LNCaP clone FGC (cell line): Measurements from ENCODE around the gene ZNF462.
A peak's percentile ranks its signal among the peaks of the same experiment; 100 is the strongest.
"Not testable (repeated sequence)": the region's sequence is repeated elsewhere in the genome, so short reads cannot be mapped to it uniquely, and the experiment has no call there.

ENCODE experiments used
- DNase-seq: peaks from one replicate; pipeline ENCODE4 v3.0.0-alpha.2; 2011; ENCODE audit warnings: low read depth
- H3K4me3 ChIP-seq: 2 replicates; pipeline ENCODE4 v1.5.1; 2011; ENCODE audit warnings: mild to moderate bottlenecking, low read depth, low read length, control low read depth
- CTCF ChIP-seq: IDR thresholded peaks from 2 replicates; pipeline ENCODE4 v1.5.1; 2012; ENCODE audit warnings: mild to moderate bottlenecking; ENCODE audit not compliant: control insufficient read depth, insufficient read depth; ENCODE audit errors: extremely low read depth

ZNF462 gene

DNA sequence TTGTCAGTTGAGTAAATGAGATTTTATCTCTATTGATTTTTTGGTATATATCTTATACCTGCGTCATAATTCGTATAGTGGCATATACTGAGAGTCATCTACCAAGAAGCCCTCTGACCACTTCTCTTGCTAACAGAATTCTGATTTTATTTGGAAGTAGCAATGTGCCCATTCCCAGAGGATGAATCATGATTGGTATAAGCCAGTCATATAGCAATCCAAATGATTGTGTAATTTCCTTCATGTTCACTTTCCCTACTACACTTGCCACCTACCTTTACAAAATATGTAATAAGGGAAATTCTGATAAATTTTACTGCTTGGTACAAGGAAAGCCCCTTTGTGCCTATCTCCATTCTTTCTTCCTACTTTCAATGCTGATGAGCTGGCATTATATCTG lies 16.1 kb upstream of the ZNF462 start:
- H3K4me3 ChIP-seq = no peak overlapping the region
- TF ChIP-seq CTCF = no peak
- no peak for DNase-seq

GRCh38 chr9:106851640-106852039 lies 11.3 kb upstream of the ZNF462 start:
- not testable (repeated sequence) for H3K4me3 ChIP-seq, DNase-seq

- no peak for DNase-seq
- TF ChIP-seq CTCF = no peak
- H3K4me3 ChIP-seq = no peak overlapping the region
Observed at GRCh38 chr9:106857811-106858470, 5.0 kb upstream of the ZNF462 start.

- H3K4me3 ChIP-seq = peak overlapping the region; percentile 53
- no peak for TF ChIP-seq CTCF
- no peak for DNase-seq
Observed at GRCh38 chr9:106859957-106860720, 2.8 kb upstream of the ZNF462 start.

- no peak for DNase-seq
- H3K4me3 ChIP-seq = peak overlapping the region; percentile 53
- TF ChIP-seq CTCF = no peak
Observed at GRCh38 chr9:106860721-106861639, 2.0 kb upstream of the ZNF462 start.

GRCh38 chr9:106861640-106862109 lies 1.3 kb upstream of the ZNF462 start:
- TF ChIP-seq CTCF = no peak
- DNase-seq = no peak
- no peak overlapping the region; the same call in 1 of the 2 replicates for H3K4me3 ChIP-seq
